Chondrocyte (in vitro differentiated cells): Measurements from ENCODE around the gene ANKIB1. TPM values are rescaled to one million over a fixed set of nuclear protein-coding genes. Genes with fewer than 3 reads are reported as not detected.

Experiments
- DNase-seq: peaks from one replicate; pipeline ENCODE4 v3.0.0; 2021; ENCODE audit warnings: mixed read lengths, low spot score
- H3K27ac Mint-ChIP-seq: one replicate; pipeline ENCODE4 v1.8.0; 2021; ENCODE audit warnings: mild to moderate bottlenecking, moderate library complexity, mixed read lengths; ENCODE audit not compliant: unreplicated experiment
- H3K27me3 Mint-ChIP-seq: 2 replicates; pipeline ENCODE4 v1.8.0; 2021; ENCODE audit warnings: low read depth, mixed read lengths
- H3K36me3 Mint-ChIP-seq: 2 replicates; pipeline ENCODE4 v1.8.0; 2021; ENCODE audit warnings: low read depth, mixed read lengths
- H3K4me1 Mint-ChIP-seq: 2 replicates; pipeline ENCODE4 v1.8.0; 2021; ENCODE audit warnings: low read depth, mild to moderate bottlenecking, mixed read lengths
- H3K4me3 Mint-ChIP-seq: one replicate; pipeline ENCODE4 v1.8.0; 2021; ENCODE audit warnings: mild to moderate bottlenecking, moderate library complexity, mixed read lengths; ENCODE audit not compliant: unreplicated experiment
- H3K9me3 Mint-ChIP-seq: 2 replicates; pipeline ENCODE4 v1.8.0; 2021; ENCODE audit warnings: low read depth, mixed read lengths
- CTCF ChIP-seq: fragments of 200-600 bp; sonication (generic); IDR thresholded peaks from 2 replicates; pipeline ENCODE4 v1.5.0; 2021; ENCODE audit warnings: antibody characterized with exemption, mild to moderate bottlenecking, moderate library complexity
- total RNA-seq: library from RNA; stranded (reverse); gene quantifications from 3 replicates; pipeline ENCODE4 v1.2.1, GENCODE V29; 2021

ANKIB1 gene
- total RNA-seq, 1 donor from 2014 or later = 76.3 TPM

- no peak for TF ChIP-seq CTCF
- Mint-ChIP-seq H3K9me3 (peaks cover 3% of the 10 kb centered on the region), H3K27ac (no peak overlapping the region), H3K36me3 (peaks cover 12% of the 10 kb centered on the region), H3K4me1 (no peaks in the 10 kb centered on the region), H3K4me3 (no peak overlapping the region), H3K27me3 (no peaks in the 10 kb centered on the region)
- DNase-seq = no peak
Observed at GRCh38 chr7:92303761-92304160, 58.0 kb downstream of the ANKIB1 start.

GRCh38 chr7:92304406-92304893 is 58.7 kb downstream of the ANKIB1 start:
- TF ChIP-seq CTCF = no peak
- peaks cover 14% of the 10 kb centered on the region for H3K36me3 Mint-ChIP-seq
- DNase-seq = no peak
- H3K9me3 Mint-ChIP-seq = peaks cover 3% of the 10 kb centered on the region
- H3K4me1 Mint-ChIP-seq = no peaks in the 10 kb centered on the region
- H3K4me3 Mint-ChIP-seq = no peak overlapping the region
- no peaks in the 10 kb centered on the region for H3K27me3 Mint-ChIP-seq
- no peak overlapping the region for H3K27ac Mint-ChIP-seq

- Mint-ChIP-seq H3K27me3 (no peaks in the 10 kb centered on the region), H3K36me3 (peaks cover 9% of the 10 kb centered on the region), H3K27ac (no peak overlapping the region), H3K4me3 (no peak overlapping the region), H3K9me3 (no peaks in the 10 kb centered on the region), H3K4me1 (no peaks in the 10 kb centered on the region)
- DNase-seq = no peak
- TF ChIP-seq CTCF = no peak
Observed at GRCh38 chr7:92306153-92306552, 60.4 kb downstream of the ANKIB1 start.

- DNase-seq = no peak
- no peaks in the 10 kb centered on the region for H3K9me3 Mint-ChIP-seq
- no peak for TF ChIP-seq CTCF
- no peaks in the 10 kb centered on the region for H3K27me3 Mint-ChIP-seq
- H3K27ac Mint-ChIP-seq = no peak overlapping the region
- no peak overlapping the region for H3K4me3 Mint-ChIP-seq
- H3K4me1 Mint-ChIP-seq = no peaks in the 10 kb centered on the region
- H3K36me3 Mint-ChIP-seq = peaks cover 3% of the 10 kb centered on the region
Observed at GRCh38 chr7:92313055-92313454, 67.3 kb downstream of the ANKIB1 start.

- H3K27me3 Mint-ChIP-seq = no peaks in the 10 kb centered on the region
- H3K36me3 Mint-ChIP-seq = peaks cover 11% of the 10 kb centered on the region
Observed at GRCh38 chr7:92319243-92319642, 73.5 kb downstream of the ANKIB1 start.

More at GRCh38 chr7:92319243-92319642, 73.5 kb downstream of the ANKIB1 start:
- DNase-seq = no peak
- Mint-ChIP-seq H3K27ac (no peak overlapping the region), H3K9me3 (no peaks in the 10 kb centered on the region), H3K4me3 (no peak overlapping the region), H3K4me1 (no peaks in the 10 kb centered on the region)
- TF ChIP-seq CTCF = no peak
